Measurements from ENCODE around the gene SPDYE3.

Gene SPDYE3

GRCh38 chr7:100366411-100367250 lies 59.1 kb downstream of the SPDYE3 start:
- Histone ChIP-seq H3K4me3 (IDR thresholded peaks at IDR 0.05; ENCODE audit: insufficient read depth, low read depth, low read length) (no peak overlapping the region), H4K20me1 (ENCODE audit: insufficient read depth) (no peaks in the 10 kb centered on the region), H3K9ac (peak overlapping the region; percentile 81; the same call in 1 of the 2 replicates), H3K79me2 (ENCODE audit: insufficient read depth, low read depth) (no peaks in the 10 kb centered on the region), H2AFZ (ENCODE audit: low read depth) (no peak overlapping the region), H3K27ac (peak overlapping the region; percentile 95), H3K27me3 (ENCODE audit: insufficient read depth, low read depth) (no peaks in the 10 kb centered on the region), H3K36me3 (ENCODE audit: insufficient read depth) (no peaks in the 10 kb centered on the region), H3K4me2 (peak overlapping the region; percentile 88), H3K4me1 (ENCODE audit: low read depth, poor library complexity, severe bottlenecking) (peaks cover 36% of the 10 kb centered on the region)
- TF ChIP-seq CTCF (conservative IDR thresholded peaks at IDR 0.05; ENCODE audit: low read depth, low read length), result no peak

- Histone ChIP-seq H3K36me3 (ENCODE audit: insufficient read depth) (no peaks in the 10 kb centered on the region), H2AFZ (ENCODE audit: low read depth) (no peak overlapping the region), H4K20me1 (ENCODE audit: insufficient read depth) (no peaks in the 10 kb centered on the region), H3K4me1 (ENCODE audit: low read depth, poor library complexity, severe bottlenecking) (peaks cover 36% of the 10 kb centered on the region), H3K27me3 (ENCODE audit: insufficient read depth, low read depth) (no peaks in the 10 kb centered on the region), H3K79me2 (ENCODE audit: insufficient read depth, low read depth) (no peaks in the 10 kb centered on the region), H3K4me2 (no peak overlapping the region), H3K9ac (no peak overlapping the region), H3K4me3 (IDR thresholded peaks at IDR 0.05; ENCODE audit: insufficient read depth, low read depth, low read length) (no peak overlapping the region), H3K27ac (no peak overlapping the region)
- TF ChIP-seq CTCF (conservative IDR thresholded peaks at IDR 0.05; ENCODE audit: low read depth, low read length), result no peak
Measured at GRCh38 chr7:100367251-100367620, 59.7 kb downstream of the SPDYE3 start.

GRCh38 chr7:100367676-100368613 lies 60.4 kb downstream of the SPDYE3 start:
- Histone ChIP-seq H3K27ac (no peak overlapping the region), H3K36me3 (ENCODE audit: insufficient read depth) (no peaks in the 10 kb centered on the region), H2AFZ (ENCODE audit: low read depth) (no peak overlapping the region), H3K27me3 (ENCODE audit: insufficient read depth, low read depth) (no peaks in the 10 kb centered on the region), H3K4me3 (IDR thresholded peaks at IDR 0.05; ENCODE audit: insufficient read depth, low read depth, low read length) (no peak overlapping the region), H3K4me2 (no peak overlapping the region), H3K79me2 (ENCODE audit: insufficient read depth, low read depth) (no peaks in the 10 kb centered on the region), H3K9ac (no peak overlapping the region), H4K20me1 (ENCODE audit: insufficient read depth) (no peaks in the 10 kb centered on the region), H3K4me1 (ENCODE audit: low read depth, poor library complexity, severe bottlenecking) (peaks cover 36% of the 10 kb centered on the region)
- no peak for TF ChIP-seq CTCF (conservative IDR thresholded peaks at IDR 0.05; ENCODE audit: low read depth, low read length)

- Histone ChIP-seq H3K9ac (no peak overlapping the region), H3K79me2 (ENCODE audit: insufficient read depth, low read depth) (no peaks in the 10 kb centered on the region), H3K4me1 (ENCODE audit: low read depth, poor library complexity, severe bottlenecking) (peaks cover 36% of the 10 kb centered on the region), H4K20me1 (ENCODE audit: insufficient read depth) (no peaks in the 10 kb centered on the region), H2AFZ (ENCODE audit: low read depth) (no peak overlapping the region), H3K27ac (no peak overlapping the region), H3K4me3 (IDR thresholded peaks at IDR 0.05; ENCODE audit: insufficient read depth, low read depth, low read length) (no peak overlapping the region), H3K36me3 (ENCODE audit: insufficient read depth) (no peaks in the 10 kb centered on the region), H3K27me3 (ENCODE audit: insufficient read depth, low read depth) (no peaks in the 10 kb centered on the region), H3K4me2 (no peak overlapping the region)
- TF ChIP-seq CTCF (conservative IDR thresholded peaks at IDR 0.05; ENCODE audit: low read depth, low read length), result no peak
Measured at GRCh38 chr7:100369105-100369504, 61.6 kb downstream of the SPDYE3 start.

All from KMS-11 (cell line).